HG03378 (cell line): ENCODE measurements around the gene SSX7.
"Not testable (repeated sequence)": the region's sequence is repeated elsewhere in the genome, so short reads cannot be mapped to it uniquely, and the experiment has no call there.

Source experiments
- ATAC-seq: cut with Tn5 transposase; IDR thresholded peaks from one replicate; pipeline ENCODE4 v1.9.1; 2021; ENCODE audit warnings: mild to moderate bottlenecking, moderate library complexity; ENCODE audit not compliant: unreplicated experiment

The SSX7 gene, protein sequence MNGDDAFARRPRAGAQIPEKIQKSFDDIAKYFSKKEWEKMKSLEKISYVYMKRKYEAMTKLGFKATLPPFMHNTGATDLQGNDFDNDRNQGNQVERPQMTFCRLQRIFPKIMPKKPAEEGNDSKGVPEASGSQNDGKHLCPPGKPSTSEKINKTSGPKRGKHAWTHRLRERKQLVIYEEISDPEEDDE

DNA sequence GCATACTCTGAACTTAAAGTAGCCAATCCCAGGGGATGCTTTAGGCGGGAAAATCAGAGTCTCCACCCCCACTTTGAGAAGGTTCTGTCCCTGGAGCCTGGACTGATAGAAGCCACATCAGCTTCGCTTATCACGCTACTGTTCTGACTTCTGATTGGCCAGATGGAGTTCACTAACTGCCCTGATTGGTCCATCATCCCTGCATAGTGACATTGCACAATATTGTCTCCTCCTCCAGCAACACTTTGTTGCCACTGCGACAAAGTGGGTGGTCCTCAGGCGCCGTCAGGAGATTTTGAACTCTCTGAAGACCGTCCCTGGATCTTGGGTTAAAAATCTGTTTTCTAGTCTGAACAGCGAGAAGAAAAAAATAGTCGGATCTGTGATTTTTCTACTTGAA lies at the start of gene SSX7:
Gene SSX7 (minus strand): TSS at position 101 of the 400 bp plus-strand sequence. CDS start 1,428 bp downstream, outside the sequence.
- not testable (repeated sequence) for ATAC-seq

DNA sequence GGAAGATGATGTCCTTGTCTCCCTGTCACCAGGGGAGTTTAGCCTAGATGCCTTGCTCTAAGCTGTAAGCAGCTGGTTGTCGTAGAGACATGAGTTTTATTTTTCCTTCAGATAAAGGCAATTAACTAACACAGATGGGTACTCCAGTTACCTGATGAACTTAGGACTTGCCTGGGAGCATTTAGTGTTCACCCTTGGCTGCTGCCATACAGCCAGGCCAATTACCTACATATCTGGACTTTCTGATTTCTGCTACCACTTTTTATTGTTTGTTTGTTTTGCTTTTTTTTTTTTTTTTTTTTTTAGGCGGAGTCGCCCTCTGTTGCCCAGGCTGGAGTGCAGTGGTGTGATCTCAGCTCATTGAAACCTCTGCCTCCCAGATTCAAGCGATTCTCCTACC lies 37.3 kb upstream of the SSX7 start:
- ATAC-seq, result not testable (repeated sequence)

DNA sequence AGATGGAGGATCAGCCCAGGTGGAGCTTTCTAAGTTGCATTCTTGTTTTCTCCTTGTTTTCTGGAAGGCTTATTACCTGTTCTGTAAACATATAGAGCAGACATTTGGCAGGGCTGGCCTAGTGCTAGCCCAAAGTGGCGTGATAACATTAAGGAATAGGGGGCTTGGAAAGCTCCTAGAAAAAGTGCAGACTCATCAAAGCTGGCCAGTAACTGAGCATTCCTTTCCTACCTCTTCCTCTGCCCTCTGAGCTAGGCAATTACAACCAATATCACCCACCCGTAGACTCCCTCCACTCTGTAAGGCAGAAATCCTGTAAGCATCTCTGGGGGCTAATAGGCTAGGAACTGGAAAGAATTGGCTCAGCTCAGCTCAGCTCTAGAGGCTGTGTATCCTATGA lies 7.5 kb upstream of the SSX7 start:
- not testable (repeated sequence) for ATAC-seq

DNA sequence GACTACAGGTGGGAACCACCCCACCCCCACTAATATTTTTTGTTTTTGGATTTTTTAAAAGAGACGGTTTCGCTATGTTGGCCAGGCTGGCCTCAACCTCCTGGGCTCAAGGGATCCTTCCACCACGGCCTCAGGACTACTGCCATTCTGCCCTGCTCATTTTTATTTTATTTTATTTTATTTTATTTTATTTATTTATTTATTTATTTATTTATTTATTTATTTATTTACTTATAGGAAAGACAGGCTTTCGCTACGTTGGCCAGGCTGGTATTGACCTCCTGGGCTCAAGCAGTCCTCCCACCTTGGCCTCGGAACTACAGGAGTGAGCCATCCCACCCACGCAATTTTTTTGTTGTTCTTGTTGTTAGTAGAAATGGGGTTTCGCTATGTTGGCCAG lies 775 bp upstream of the SSX7 start:
- not testable (repeated sequence) for ATAC-seq

DNA sequence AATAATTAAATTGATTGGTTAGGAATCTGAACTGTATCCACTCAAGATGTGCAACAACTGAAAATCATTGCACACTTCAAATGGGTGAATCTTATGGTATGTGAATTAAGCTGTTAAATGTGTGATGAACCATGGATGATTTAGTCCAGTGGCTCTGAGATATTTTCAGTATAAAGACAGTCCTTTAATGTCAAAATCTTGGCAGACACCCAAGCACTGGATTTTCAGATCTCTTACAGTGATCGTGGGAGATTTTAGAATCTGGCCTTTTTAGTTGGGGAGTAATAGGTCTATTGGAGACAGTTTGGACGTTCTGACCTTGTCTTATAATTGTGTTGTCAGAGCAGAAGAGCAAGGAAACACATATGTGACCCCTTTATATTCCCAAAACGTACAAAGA lies 4.0 kb downstream of the SSX7 start:
- ATAC-seq, result not testable (repeated sequence)

DNA sequence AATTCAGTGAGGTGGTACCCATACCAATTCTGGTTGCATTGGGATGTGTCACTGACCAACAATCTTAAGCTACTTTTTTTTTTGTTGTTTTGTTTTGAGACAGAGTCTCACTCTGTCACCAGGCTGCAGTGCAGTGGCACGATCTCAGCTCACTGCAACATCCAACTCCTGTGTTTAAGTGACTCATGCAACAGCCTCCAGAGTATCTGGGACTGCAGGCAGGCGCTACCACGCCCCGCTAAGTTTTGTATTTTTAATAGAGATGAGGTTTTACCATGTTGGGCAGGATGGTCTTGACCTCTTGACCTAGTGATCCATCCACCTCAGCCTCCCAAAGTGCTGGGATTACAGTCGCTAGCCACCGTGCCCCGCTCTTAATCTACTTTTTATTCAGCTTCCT lies 5.7 kb downstream of the SSX7 start:
- ATAC-seq, result not testable (repeated sequence)

DNA sequence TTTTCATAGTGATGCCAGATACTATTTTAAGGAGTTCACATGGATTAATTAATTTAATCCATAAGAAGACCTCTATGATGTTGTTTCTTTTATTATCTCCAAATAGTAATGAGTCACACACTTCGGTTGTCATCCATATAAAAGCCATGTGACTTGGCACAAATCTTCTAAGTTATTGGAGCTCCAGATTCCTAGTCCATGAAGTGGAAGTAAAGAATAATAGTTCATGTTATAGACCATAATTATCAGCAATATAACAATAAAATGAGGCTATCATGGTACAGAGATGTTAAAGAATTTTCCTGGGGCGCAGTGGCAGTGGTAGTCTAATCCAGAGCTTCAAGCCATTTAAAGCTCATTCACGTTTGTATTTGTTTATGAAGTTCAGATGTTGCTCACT lies 26.2 kb downstream of the SSX7 start:
- not testable (repeated sequence) for ATAC-seq

DNA sequence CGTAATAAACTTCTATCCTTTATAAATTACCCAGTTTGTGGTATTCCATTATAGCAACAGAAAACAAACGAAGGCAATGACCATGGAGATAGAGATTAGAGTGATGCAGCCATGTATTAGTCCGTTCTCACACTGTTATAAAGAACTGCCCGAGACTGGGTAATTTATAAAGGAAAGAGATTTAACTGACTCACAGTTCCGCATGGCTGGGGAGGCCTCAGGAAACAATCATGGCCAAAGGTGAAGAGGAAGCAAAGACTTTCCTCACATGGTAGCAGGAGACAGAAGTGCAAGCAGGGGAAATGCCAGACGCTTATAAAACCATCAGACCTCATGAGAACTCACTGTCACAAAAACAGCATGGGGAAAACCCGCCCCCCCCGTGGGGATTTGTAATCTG lies 34.0 kb downstream of the SSX7 start:
- not testable (repeated sequence) for ATAC-seq

DNA sequence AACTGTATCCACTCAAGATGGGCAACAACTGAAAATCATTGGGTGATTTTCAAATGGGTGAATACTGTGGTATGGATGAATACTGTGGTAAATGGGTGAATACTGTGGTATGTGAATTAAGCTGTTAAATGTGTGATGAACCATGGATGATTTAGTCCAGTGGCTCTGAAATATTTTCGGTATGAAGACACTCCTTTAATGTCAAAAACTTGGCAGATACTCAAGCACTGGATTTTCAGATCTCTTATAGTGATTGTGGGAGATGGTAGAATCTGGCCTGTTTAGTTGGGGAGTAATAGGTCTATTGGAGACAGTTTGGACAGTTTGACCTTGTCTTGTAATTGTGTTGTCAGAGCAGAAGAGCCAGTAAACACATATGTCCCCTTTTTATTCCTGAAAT lies 45.7 kb downstream of the SSX7 start:
- no peak for ATAC-seq

DNA sequence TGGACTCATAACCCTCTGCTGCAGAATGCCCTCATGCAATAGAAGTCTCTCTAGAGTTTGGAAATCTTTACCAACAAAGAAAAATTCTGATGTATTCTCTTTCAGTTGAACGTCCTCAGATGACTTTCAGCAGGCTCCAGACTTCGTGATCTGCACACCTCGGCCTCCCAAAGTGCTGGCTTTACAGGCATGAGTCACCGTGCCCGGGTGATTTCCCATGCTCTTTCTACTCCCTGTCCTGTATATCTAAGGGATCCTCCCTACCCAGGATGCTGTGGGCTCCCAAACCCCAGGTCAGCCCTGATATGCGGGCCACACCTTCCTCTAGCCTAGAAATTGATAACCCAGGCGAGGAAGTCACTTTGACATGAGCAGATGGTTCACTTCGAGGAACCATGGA lies 51.5 kb downstream of the SSX7 start:
- not testable (repeated sequence) for ATAC-seq

DNA sequence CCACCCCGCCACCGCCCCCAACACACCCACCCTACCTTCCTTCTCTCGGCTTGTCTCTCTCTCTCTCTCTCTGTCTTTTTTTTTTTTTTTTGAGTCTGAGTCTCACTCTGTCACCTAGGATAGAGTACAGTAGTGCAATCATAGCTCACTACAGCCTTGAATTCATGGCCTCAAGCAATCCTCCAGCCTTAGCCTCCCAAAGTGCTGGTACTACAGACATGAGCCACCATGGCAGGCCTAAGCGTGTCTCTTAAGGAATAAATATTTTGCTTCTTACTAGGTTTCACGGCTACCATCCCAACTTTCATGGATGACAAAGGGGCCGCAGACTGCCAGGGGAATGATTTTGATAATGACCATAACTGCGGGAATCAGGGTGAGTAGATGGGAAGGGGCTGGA lies 55.8 kb downstream of the SSX7 start:
- no peak for ATAC-seq

DNA sequence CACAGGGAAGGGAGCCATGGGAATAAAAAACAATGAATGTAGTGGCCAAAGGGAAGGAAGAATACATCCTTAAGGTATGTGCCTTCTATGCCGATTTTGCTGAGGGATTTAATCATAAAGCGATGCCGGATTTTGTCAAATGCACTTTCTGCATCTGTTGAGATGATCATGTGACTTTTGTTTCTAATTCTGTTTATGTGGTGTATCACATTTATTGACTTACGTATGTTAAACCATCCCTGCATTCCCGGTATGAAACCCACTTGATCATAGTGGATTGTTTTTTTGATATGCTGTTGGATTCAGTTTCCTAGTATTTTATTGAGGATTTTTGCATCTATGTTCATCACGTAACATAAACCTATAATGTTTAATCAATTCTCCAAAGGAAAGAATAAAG lies 60.0 kb downstream of the SSX7 start:
- ATAC-seq, result no peak
